Kidney epithelial cell (primary cell): ENCODE data around the gene CSKMT. TPM values are rescaled to one million over a fixed set of nuclear protein-coding genes. Genes with fewer than 3 reads are reported as not detected.
"Not testable (repeated sequence)": the region's sequence is repeated elsewhere in the genome, so short reads cannot be mapped to it uniquely, and the experiment has no call there.

Experiments
- DNase-seq: peaks from one replicate; pipeline ENCODE4 v3.0.0-alpha.2; 2010; ENCODE audit warnings: low read depth
- H3K27me3 ChIP-seq: 2 replicates; pipeline ENCODE4 v1.6.0; 2011; ENCODE audit warnings: low read length; ENCODE audit not compliant: control insufficient read depth, insufficient read depth
- H3K36me3 ChIP-seq: 2 replicates; pipeline ENCODE4 v1.5.1; 2011; ENCODE audit warnings: low read length; ENCODE audit not compliant: control insufficient read depth, insufficient read depth
- H3K4me3 ChIP-seq: 2 replicates; pipeline ENCODE4 v1.5.1; 2011; ENCODE audit warnings: low read depth, mild to moderate bottlenecking, control low read depth, low read length
- total RNA-seq: library from RNA; depleted of rRNA; stranded (reverse); fragments of >200 nt; gene quantifications from 2 replicates; pipeline ENCODE4 v1.2.3, GENCODE V29; 2015
- TF ChIP-seq, protein P1 (sequence below): IDR thresholded peaks from 2 replicates; pipeline ENCODE4 v1.5.1; 2011; ENCODE audit warnings: mild to moderate bottlenecking, moderate library complexity, low read length, control low read depth, inconsistent platforms; ENCODE audit not compliant: insufficient read depth, poor library complexity, severe bottlenecking

The CSKMT gene
- total RNA-seq, 1 donor from 2014 or later = 3.4 TPM

DNA sequence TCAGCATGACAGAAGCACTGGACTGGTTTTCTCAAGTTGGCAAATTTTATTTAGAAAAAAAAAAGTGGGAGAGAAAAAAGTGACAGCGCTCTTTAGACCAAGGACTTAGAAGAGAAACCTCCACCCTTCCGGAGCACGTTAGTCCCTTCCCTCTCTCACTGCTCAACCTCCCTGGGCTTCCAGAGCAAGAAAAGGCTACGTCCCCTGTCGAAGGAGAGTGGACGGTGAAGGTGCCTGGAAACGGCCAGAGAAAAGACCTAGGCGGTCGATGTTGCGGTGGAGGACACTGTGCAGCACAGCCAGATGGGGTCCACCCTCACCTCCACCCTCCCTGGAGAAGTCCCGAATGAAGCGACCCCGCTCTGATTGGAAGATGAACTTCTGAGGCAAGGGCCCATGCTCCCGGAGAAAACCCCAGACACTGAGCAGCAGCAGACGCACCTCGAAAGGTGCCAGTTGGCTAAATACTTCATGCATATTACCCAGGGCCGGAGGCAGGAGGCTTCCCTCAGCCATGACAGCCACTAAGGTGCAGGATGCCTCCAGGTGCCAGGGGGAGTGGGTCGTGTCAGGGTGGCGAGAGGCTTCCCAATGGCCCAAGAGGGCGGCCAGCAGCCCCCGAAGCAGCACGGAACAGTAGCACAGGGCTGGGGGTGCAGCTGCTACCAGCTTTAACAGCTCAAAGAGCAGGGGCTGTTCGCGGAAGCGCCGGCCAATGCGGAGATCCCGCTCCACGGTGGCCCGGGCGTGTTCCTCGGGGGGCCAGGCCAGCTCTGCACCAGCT is 18.1 kb upstream of the CSKMT start:
- TF ChIP-seq, protein P1, sequence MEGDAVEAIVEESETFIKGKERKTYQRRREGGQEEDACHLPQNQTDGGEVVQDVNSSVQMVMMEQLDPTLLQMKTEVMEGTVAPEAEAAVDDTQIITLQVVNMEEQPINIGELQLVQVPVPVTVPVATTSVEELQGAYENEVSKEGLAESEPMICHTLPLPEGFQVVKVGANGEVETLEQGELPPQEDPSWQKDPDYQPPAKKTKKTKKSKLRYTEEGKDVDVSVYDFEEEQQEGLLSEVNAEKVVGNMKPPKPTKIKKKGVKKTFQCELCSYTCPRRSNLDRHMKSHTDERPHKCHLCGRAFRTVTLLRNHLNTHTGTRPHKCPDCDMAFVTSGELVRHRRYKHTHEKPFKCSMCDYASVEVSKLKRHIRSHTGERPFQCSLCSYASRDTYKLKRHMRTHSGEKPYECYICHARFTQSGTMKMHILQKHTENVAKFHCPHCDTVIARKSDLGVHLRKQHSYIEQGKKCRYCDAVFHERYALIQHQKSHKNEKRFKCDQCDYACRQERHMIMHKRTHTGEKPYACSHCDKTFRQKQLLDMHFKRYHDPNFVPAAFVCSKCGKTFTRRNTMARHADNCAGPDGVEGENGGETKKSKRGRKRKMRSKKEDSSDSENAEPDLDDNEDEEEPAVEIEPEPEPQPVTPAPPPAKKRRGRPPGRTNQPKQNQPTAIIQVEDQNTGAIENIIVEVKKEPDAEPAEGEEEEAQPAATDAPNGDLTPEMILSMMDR = no peak
- no peak overlapping the region for H3K4me3 ChIP-seq
- DNase-seq = no peak
- H3K27me3 ChIP-seq = no peaks in the 10 kb centered on the region
- H3K36me3 ChIP-seq = peaks cover 1% of the 10 kb centered on the region

DNA sequence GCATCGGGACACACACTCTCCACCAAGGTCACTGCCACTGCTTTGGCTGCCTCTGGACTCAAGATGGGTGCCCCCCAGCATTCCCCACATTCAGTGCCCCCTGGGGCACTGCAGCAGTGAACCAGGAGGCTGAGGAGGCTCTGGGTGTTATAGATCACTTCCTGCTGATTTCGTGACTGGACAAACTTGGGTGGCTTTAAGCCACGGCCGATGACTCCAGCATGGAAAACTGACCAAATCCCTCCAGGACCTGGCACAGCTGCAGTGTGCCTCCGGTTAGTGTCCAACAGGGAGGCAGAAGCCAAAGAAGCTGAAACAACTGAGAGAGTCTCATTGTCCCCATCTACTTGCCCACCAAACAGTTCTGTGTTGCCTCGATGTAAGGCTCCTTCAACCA is 17.5 kb upstream of the CSKMT start:
- TF ChIP-seq, protein P1 = no peak
- Histone ChIP-seq H3K27me3 (no peaks in the 10 kb centered on the region), H3K4me3 (no peak overlapping the region), H3K36me3 (peaks cover 1% of the 10 kb centered on the region)
- DNase-seq = no peak

DNA sequence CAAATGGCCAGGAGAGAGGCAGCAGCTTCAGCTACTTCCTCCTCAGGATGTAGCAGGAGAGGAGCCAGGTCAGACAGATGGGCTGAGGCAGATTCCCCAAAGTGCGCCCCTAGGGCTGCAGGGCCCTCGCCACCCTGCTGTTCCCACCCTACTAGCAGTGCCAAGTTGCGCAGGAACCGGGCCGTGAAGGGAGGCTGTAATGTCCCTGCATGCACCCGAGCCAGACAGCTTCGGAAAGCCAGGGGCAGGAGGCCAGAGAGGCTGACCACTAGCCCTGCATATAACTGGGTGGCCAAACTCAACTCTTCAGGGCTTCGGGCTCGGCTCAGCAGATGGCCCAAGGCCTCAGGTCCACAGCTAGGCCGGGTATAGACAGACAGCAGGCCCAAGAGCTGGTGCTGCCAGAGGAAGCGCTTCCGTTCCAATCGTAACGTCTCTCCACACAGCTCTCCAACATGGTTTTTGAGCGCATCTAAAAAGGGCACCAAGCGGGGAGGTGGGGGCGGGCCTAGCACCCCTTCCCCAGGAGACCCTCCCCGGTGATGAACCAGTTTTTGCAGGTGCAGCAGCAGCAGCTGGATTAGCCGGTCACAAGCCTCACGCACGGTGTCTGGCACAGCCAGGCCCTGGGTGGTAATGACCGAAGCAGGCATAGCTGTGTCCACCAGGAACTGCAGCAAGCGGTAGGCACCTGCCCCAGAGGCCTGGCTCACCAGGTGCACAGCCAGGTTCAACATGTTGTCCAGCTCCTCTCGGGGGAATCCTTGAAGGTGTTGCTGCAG is 16.7 kb upstream of the CSKMT start:
- TF ChIP-seq, protein P1 = no peak
- Histone ChIP-seq H3K4me3 (no peak overlapping the region), H3K27me3 (no peaks in the 10 kb centered on the region), H3K36me3 (peaks cover 1% of the 10 kb centered on the region)
- DNase-seq = no peak

DNA sequence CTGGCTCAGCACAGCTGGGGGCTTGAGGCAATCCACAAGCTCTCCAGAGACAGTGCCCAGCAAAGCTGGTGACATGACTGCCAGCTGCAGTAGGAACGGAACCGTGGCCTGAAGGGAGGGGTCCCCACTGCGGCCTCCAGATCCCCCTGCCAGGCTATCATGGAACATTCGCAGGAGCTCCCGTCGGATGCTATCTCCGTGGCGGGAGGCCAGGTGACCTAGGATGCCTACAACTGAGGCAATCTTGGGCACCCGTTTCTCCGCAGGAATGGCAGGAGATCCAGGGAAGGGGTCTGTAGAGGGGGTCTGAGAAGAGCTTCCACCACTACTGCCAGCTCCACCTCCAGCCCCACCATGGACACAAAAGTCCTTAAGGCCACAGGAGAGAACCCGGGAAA is 16.1 kb upstream of the CSKMT start:
- Histone ChIP-seq H3K36me3 (peaks cover 1% of the 10 kb centered on the region), H3K27me3 (no peaks in the 10 kb centered on the region), H3K4me3 (no peak overlapping the region)
- TF ChIP-seq, protein P1 = no peak
- no peak for DNase-seq

DNA sequence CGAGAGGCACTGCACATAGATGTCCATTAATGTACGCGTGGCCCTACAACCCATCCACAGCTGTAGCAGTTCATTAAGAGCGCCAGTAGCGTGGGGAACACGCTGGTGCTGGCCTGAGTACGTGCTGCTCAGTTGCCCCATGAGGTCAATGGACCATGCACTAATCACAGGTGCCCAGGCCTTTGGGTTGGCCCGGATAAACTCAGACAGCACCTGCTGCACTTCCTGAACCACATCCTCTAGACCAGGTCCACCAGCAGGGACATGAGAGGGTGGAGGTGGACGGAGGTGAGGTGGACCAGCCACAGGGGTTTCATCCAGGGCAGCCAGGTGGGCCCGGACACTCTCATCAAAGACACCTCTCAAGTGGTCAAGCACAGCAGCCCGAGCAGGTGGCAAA is 15.6 kb upstream of the CSKMT start:
- Histone ChIP-seq H3K4me3 (no peak overlapping the region), H3K36me3 (peaks cover 1% of the 10 kb centered on the region), H3K27me3 (no peaks in the 10 kb centered on the region)
- DNase-seq = no peak
- TF ChIP-seq, protein P1 = no peak

DNA sequence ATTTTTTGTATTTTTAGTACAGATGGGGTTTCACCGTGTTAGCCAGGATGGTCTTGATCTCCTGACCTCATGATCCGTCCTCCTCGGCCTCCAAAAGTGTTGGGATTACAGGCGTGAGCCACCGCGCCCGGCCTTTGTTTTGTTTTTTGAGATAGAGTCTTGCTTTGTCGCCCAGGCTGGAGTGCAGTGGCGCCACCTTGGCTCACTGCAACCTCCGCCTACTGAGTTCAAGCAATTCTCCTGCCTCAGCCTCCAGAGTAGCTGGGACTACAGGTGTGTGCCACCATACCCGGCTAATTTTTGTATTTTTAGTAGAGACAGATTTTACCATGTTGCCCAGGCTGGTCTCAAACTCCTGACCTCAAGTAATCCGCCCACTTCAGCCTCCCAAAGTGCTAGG is 14.8 kb upstream of the CSKMT start:
- not testable (repeated sequence) for H3K4me3 ChIP-seq, DNase-seq, H3K36me3 ChIP-seq, H3K27me3 ChIP-seq
